Body of pancreas (tissue), 4 donors: ENCODE results near the gene PCYT2. TPM values are rescaled to one million over a fixed set of nuclear protein-coding genes. Genes with fewer than 3 reads are reported as not detected.

Experiments
- ATAC-seq: fragments of 150-250 bp; one replicate; pipeline ENCODE4 v1.9.1; 2016
- DNase-seq, 4 donors: peaks; one replicate each; pipeline ENCODE4 v3.0.0-alpha.2; 2019
- H3K27ac ChIP-seq, 4 donors: fragments of 200-600 bp; sonication (generic); 1 replicate in 3 of 4; 2 replicates in 1 of 4; pipeline versions ENCODE4 v1.5.1 to v1.6.1; 2016 to 2019; ENCODE audit warnings: mild to moderate bottlenecking in 1 of 4, mixed read lengths in 1 of 4, moderate library complexity in 1 of 4
- H3K27me3 ChIP-seq, 2 donors: fragments of 200-600 bp; sonication (generic); one replicate each; pipeline ENCODE4 v1.6.0; 2016; ENCODE audit warnings: mild to moderate bottlenecking in 1 of 2
- H3K36me3 ChIP-seq, 2 donors: fragments of 200-600 bp; sonication (generic); replicated peaks in 1 of 2; 2 replicates each; pipeline ENCODE4 v1.5.1; 2016; ENCODE audit warnings: low read depth in 2 of 2; ENCODE audit not compliant: insufficient read depth in 1 of 2
- H3K4me1 ChIP-seq: fragments of 200-600 bp; sonication (generic); one replicate; pipeline ENCODE4 v1.6.0; 2016
- H3K4me3 ChIP-seq, 2 donors: fragments of 200-600 bp; sonication (generic); 1 replicate in 1 of 2; 2 replicates in 1 of 2; pipeline ENCODE4 v1.5.1; 2016 to 2019
- H3K9me3 ChIP-seq, 3 donors: fragments of 200-600 bp; sonication (generic); 1 replicate in 2 of 3; 2 replicates in 1 of 3; pipeline ENCODE4 v1.5.1; 2016
- CTCF ChIP-seq, 7 experiments: fragments of 450-650 bp in 4 of 7; fragments of 200-600 bp in 3 of 7; sonication (generic) in 3 of 7; IDR thresholded peaks; one replicate each; pipeline ENCODE4 v1.5.1; 2016 to 2019; ENCODE audit warnings: antibody characterized with exemption in 7 of 7
- POLR2A ChIP-seq, 3 donors: fragments of 450-650 bp; IDR thresholded peaks; one replicate each; pipeline ENCODE4 v1.6.1; 2016; ENCODE audit warnings: antibody characterized with exemption in 3 of 3, mild to moderate bottlenecking in 2 of 3
- WGBS, 2 donors: methylation state at CpG; one replicate each; pipeline ENCODE4 v1.1.5; 2017; 5-methylcytosine and 5-hydroxymethylcytosine counted together
- intact Hi-C: fragments of 100-400 bp; cut with DNase I; formaldehyde crosslinking; loops from one replicate; pipeline ENCODE4 v1.15.1; 2023
- total RNA-seq, 2 donors: library from RNA; depleted of rRNA; stranded (reverse); fragments of >200 nt; gene quantifications; one replicate each; pipeline ENCODE4 v1.1.0, GENCODE V29; 2016

Gene PCYT2
- total RNA-seq, 2 donors from 2014 or later: 13.0 to 25.1 TPM

- ATAC-seq: no peak
- no peak for DNase-seq
- 83 to 100% methylated on average over 2 to 12 of the region's 12 CpGs for WGBS, 2 donors
- Histone ChIP-seq H3K4me1 (peaks cover 24% of the 10 kb centered on the region), H3K27ac (no peak overlapping the region), H3K36me3 (peaks cover 3 to 15% of the 10 kb centered on the region in 2 donors), H3K9me3 (no peaks in the 10 kb centered on the region), H3K27me3 (no peaks in the 10 kb centered on the region), H3K4me3 (no peak overlapping the region)
- intact Hi-C loops: no loop called here
- TF ChIP-seq CTCF (IDR thresholded peaks at IDR 0.05) (no peak), POLR2A (IDR thresholded peaks at IDR 0.05) (no peak)
These were observed 2.0 kb downstream of the PCYT2 start for GRCh38 chr17:81909231-81909630.

GRCh38 chr17:81908793-81909192, 2.4 kb downstream of the PCYT2 start:
- ATAC-seq (no peak), DNase-seq (no peak)
- no peak overlapping the region for H3K4me3 ChIP-seq
- H3K36me3 ChIP-seq: peaks cover 0 to 10% of the 10 kb centered on the region in 2 donors
- no peaks in the 10 kb centered on the region for H3K27me3 ChIP-seq
- TF ChIP-seq POLR2A (IDR thresholded peaks at IDR 0.05) (no peak), CTCF (IDR thresholded peaks at IDR 0.05) (no peak)
- no peaks in the 10 kb centered on the region for H3K9me3 ChIP-seq
- no peak overlapping the region for H3K27ac ChIP-seq
- H3K4me1 ChIP-seq: peaks cover 24% of the 10 kb centered on the region
- intact Hi-C loops: no loop called here
- WGBS, 2 donors: 88 to 94% methylated on average over 8 to 10 of the region's 11 CpGs

GRCh38 chr17:81907219-81908145, 3.7 kb downstream of the PCYT2 start:
- H3K36me3 ChIP-seq: peaks cover 0 to 3% of the 10 kb centered on the region in 2 donors
- no peak for TF ChIP-seq CTCF (IDR thresholded peaks at IDR 0.05)
- TF ChIP-seq POLR2A (IDR thresholded peaks at IDR 0.05): no peak

GRCh38 chr17:81906476-81907218, 4.6 kb downstream of the PCYT2 start:
- no peak for TF ChIP-seq CTCF (IDR thresholded peaks at IDR 0.05)
- TF ChIP-seq POLR2A (IDR thresholded peaks at IDR 0.05): no peak
- DNase-seq: no peak
- no peak for ATAC-seq
- Histone ChIP-seq H3K27ac (no peak overlapping the region), H3K4me1 (peaks cover 35% of the 10 kb centered on the region), H3K4me3 (no peak overlapping the region), H3K27me3 (no peaks in the 10 kb centered on the region), H3K36me3 (peaks cover 0 to 3% of the 10 kb centered on the region in 2 donors), H3K9me3 (no peaks in the 10 kb centered on the region)
- 95 to 96% methylated on average over 8 to 15 of the region's 15 CpGs for WGBS, 2 donors
- intact Hi-C loops: no loop called here

More at GRCh38 chr17:81907219-81908145, 3.7 kb downstream of the PCYT2 start:
- Histone ChIP-seq H3K9me3 (no peaks in the 10 kb centered on the region), H3K27ac (no peak overlapping the region), H3K27me3 (no peaks in the 10 kb centered on the region), H3K4me1 (peaks cover 31% of the 10 kb centered on the region), H3K4me3 (no peak overlapping the region)
- no peak for ATAC-seq
- intact Hi-C loops: no loop called here
- no peak for DNase-seq
- 91 to 93% methylated on average over 12 to 18 of the region's 26 CpGs for WGBS, 2 donors
